PC-3 (cell line): Measurements from ENCODE around the gene UCHL1. TPM values are rescaled to one million over a fixed set of nuclear protein-coding genes. Genes with fewer than 3 reads are reported as not detected.

ENCODE experiments used
- ATAC-seq: fragments of 200-7000 bp; cut with Tn5 transposase; 2 replicates; pipeline ENCODE4 v1.9.1; 2020; ENCODE audit warnings: mild to moderate bottlenecking, moderate library complexity
- BruUV-seq: library from RNA; stranded (reverse); fragments of 400-500 nt; replicated peaks from 2 replicates; lab custom pipeline; 2021; lab: Mats Ljungman, UMichigan
- CTCF ChIA-PET: fragments of 300-600 bp; sonication (Branson Sonifier 250); formaldehyde crosslinking; loops from one replicate; lab custom pipeline; 2022; ENCODE audit warnings: antibody characterized with exemption; lab: Charles Lee
- POLR2A ChIA-PET: fragments of 300-600 bp; sonication (Branson Sonifier 250); formaldehyde crosslinking; loops from one replicate; lab custom pipeline; 2022; ENCODE audit warnings: antibody characterized with exemption; ENCODE audit not compliant: unreplicated experiment; lab: Charles Lee
- DNase-seq: peaks from one replicate; pipeline ENCODE4 v3.0.0-alpha.2; 2015
- H2AFZ ChIP-seq: fragments of 300-600 bp; sonication (generic); 2 replicates; pipeline ENCODE4 v1.6.0; 2016; ENCODE audit warnings: antibody characterized with exemption, low read length
- H3F3A ChIP-seq: fragments of 300-600 bp; sonication (generic); one replicate; pipeline ENCODE4 v1.6.0; 2017; ENCODE audit warnings: antibody characterized with exemption, low read length, control low read depth, mild to moderate bottlenecking; ENCODE audit not compliant: unreplicated experiment
- H3K27ac ChIP-seq: fragments of 300-600 bp; sonication (generic); 2 replicates; pipeline ENCODE4 v1.5.1; 2016; ENCODE audit warnings: mild to moderate bottlenecking, low read length
- H3K27me3 ChIP-seq: fragments of 300-600 bp; sonication (generic); 2 replicates; pipeline ENCODE4 v1.6.1; 2016; ENCODE audit warnings: low read length, mixed read lengths
- H3K36me3 ChIP-seq: fragments of 300-600 bp; sonication (generic); 2 replicates; pipeline ENCODE4 v1.6.1; 2016; ENCODE audit warnings: low read depth, mixed run types, low read length, mixed read lengths
- H3K4me1 ChIP-seq: fragments of 300-600 bp; sonication (generic); 2 replicates; pipeline ENCODE4 v1.5.1; 2016; ENCODE audit warnings: low read length; ENCODE audit not compliant: insufficient read depth
- H3K4me2 ChIP-seq: fragments of 300-600 bp; sonication (generic); 2 replicates; pipeline ENCODE4 v1.6.0; 2016; ENCODE audit warnings: low read length
- H3K4me3 ChIP-seq: fragments of 300-600 bp; sonication (generic); 2 replicates; pipeline ENCODE4 v1.5.1; 2016; ENCODE audit warnings: mild to moderate bottlenecking, low read length, mixed read lengths
- H3K79me2 ChIP-seq: fragments of 300-600 bp; sonication (generic); 2 replicates; pipeline ENCODE4 v1.6.1; 2017; ENCODE audit warnings: low read length, mixed read lengths
- H3K9ac ChIP-seq: fragments of 300-600 bp; sonication (generic); 2 replicates; pipeline ENCODE4 v1.6.0; 2016; ENCODE audit warnings: mild to moderate bottlenecking, low read length
- H3K9me2 ChIP-seq: fragments of 300-600 bp; sonication (generic); replicated peaks from 2 replicates; pipeline ENCODE4 v1.6.1; 2016; ENCODE audit warnings: mixed run types, low read length, mixed read lengths
- H3K9me3 ChIP-seq: fragments of 300-600 bp; sonication (generic); 2 replicates; pipeline ENCODE4 v1.6.1; 2016; ENCODE audit warnings: low read length, mixed read lengths
- H4K20me1 ChIP-seq: fragments of 300-600 bp; sonication (generic); 2 replicates; pipeline ENCODE4 v1.6.1; 2016; ENCODE audit warnings: low read length, mixed read lengths
- EZH2 ChIP-seq: fragments of 300-600 bp; sonication (generic); IDR thresholded peaks from one replicate; pipeline ENCODE4 v1.6.1; 2017; ENCODE audit warnings: antibody characterized with exemption, mild to moderate bottlenecking, low read length; ENCODE audit not compliant: unreplicated experiment
- EZH2phosphoT487 ChIP-seq: fragments of 300-600 bp; sonication (generic); IDR thresholded peaks from 2 replicates; pipeline ENCODE4 v1.6.1; 2018; ENCODE audit warnings: mild to moderate bottlenecking, antibody characterized with exemption, low read length, borderline replicate concordance
- intact Hi-C: fragments of 100-400 bp; cut with micrococcal nuclease; formaldehyde crosslinking; loops from 2 replicates; pipeline ENCODE4 v1.9.0; 2023
- total RNA-seq: library from RNA; depleted of rRNA; stranded (reverse); fragments of >200 nt; gene quantifications from 2 replicates; pipeline ENCODE4 v1.2.3, GENCODE V29; 2014
- TF ChIP-seq, protein P1 (sequence below): fragments of 300-600 bp; sonication (generic); conservative IDR thresholded peaks from 2 replicates; pipeline ENCODE4 v1.5.1; 2017; ENCODE audit warnings: antibody characterized with exemption, low read depth, mild to moderate bottlenecking, low read length

Gene UCHL1
- total RNA-seq, 1 experiment from 2014 or later: 1.8 TPM

DNA sequence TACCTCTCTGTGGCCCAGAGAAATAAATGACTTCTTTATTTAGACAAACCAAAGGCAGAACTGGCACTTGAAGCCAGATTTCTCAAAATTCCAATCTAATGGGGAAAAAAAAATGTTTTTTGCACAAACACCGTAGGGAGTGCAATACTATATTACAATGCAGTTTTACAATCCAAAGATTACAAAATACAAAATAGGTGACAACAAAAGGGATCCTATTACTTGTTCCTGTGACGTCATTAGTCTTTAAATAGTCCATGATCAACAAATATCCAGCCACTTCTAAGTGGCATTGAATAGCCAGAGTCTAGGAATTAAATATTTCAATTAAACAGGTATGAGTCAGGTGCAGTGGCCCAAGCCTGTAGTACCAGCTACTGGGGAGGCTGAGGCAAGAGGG, 39.4 kb upstream of the UCHL1 start:
- H3K9me2 ChIP-seq: no peaks in the 10 kb centered on the region
- H3K4me3 ChIP-seq: peak overlapping the region; percentile 80; the same call in 1 of the 2 replicates
- peak overlapping the region; percentile 97; the same call in 1 of the 2 replicates for H2AFZ ChIP-seq
- H4K20me1 ChIP-seq: peaks cover 5% of the 10 kb centered on the region; the same call in 1 of the 2 replicates
- H3K9ac ChIP-seq: peak overlapping the region; percentile 87
- H3K27me3 ChIP-seq: no peaks in the 10 kb centered on the region
- H3K36me3 ChIP-seq: no peaks in the 10 kb centered on the region
- H3F3A ChIP-seq: no peaks in the 10 kb centered on the region
- H3K4me1 ChIP-seq: peaks cover 29% of the 10 kb centered on the region
- intact Hi-C loops: no loop called here
- H3K79me2 ChIP-seq: peaks cover 18% of the 10 kb centered on the region
- ATAC-seq: no peak
- H3K4me2 ChIP-seq: peak overlapping the region; percentile 85
- CTCF ChIA-PET: no interaction called here
- DNase-seq: no peak
- no peaks in the 10 kb centered on the region for H3K9me3 ChIP-seq
- POLR2A ChIA-PET: no interaction called here
- no TSS peak for BruUV-seq
- H3K27ac ChIP-seq: peak overlapping the region; percentile 82
- TF ChIP-seq EZH2phosphoT487 (no peak), EZH2 (no peak)
- TF ChIP-seq, protein P1, sequence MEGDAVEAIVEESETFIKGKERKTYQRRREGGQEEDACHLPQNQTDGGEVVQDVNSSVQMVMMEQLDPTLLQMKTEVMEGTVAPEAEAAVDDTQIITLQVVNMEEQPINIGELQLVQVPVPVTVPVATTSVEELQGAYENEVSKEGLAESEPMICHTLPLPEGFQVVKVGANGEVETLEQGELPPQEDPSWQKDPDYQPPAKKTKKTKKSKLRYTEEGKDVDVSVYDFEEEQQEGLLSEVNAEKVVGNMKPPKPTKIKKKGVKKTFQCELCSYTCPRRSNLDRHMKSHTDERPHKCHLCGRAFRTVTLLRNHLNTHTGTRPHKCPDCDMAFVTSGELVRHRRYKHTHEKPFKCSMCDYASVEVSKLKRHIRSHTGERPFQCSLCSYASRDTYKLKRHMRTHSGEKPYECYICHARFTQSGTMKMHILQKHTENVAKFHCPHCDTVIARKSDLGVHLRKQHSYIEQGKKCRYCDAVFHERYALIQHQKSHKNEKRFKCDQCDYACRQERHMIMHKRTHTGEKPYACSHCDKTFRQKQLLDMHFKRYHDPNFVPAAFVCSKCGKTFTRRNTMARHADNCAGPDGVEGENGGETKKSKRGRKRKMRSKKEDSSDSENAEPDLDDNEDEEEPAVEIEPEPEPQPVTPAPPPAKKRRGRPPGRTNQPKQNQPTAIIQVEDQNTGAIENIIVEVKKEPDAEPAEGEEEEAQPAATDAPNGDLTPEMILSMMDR: no peak

DNA sequence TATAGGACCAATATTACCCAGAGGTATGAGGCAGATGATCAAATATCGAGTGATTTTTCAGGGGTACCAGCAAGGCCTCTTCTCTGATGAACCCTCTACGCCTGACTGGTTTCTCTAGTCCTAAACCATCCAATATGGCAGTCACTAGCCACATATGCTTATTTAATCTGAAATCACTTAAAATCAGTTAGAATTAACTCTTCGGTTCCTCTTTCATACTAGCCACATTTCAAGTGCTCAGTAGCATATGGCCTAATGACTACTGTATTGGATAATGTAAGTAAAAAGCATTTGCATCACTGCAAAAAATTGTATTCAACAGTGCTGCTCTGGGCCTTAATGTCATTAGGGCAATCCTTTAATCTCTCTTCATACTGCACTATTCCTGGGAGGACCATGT, 38.0 kb upstream of the UCHL1 start:
- BruUV-seq: no TSS peak
- H3K27me3 ChIP-seq: no peaks in the 10 kb centered on the region
- ChIA-PET CTCF (no interaction called here), POLR2A (no interaction called here)
- TF ChIP-seq EZH2phosphoT487: no peak
- TF ChIP-seq, protein P1: no peak
- intact Hi-C loops: no loop called here
- H3K9ac ChIP-seq: no peak overlapping the region
- H3K79me2 ChIP-seq: peaks cover 5% of the 10 kb centered on the region
- H3K36me3 ChIP-seq: no peaks in the 10 kb centered on the region
- no peaks in the 10 kb centered on the region for H4K20me1 ChIP-seq
- H2AFZ ChIP-seq: no peak overlapping the region
- no peak overlapping the region for H3K4me3 ChIP-seq
- peaks cover 30% of the 10 kb centered on the region for H3K4me1 ChIP-seq
- no peak overlapping the region for H3K4me2 ChIP-seq
- no peak overlapping the region for H3K27ac ChIP-seq
- no peak for ATAC-seq
- DNase-seq: no peak
- H3F3A ChIP-seq: no peaks in the 10 kb centered on the region
- no peaks in the 10 kb centered on the region for H3K9me3 ChIP-seq
- H3K9me2 ChIP-seq: no peaks in the 10 kb centered on the region

DNA sequence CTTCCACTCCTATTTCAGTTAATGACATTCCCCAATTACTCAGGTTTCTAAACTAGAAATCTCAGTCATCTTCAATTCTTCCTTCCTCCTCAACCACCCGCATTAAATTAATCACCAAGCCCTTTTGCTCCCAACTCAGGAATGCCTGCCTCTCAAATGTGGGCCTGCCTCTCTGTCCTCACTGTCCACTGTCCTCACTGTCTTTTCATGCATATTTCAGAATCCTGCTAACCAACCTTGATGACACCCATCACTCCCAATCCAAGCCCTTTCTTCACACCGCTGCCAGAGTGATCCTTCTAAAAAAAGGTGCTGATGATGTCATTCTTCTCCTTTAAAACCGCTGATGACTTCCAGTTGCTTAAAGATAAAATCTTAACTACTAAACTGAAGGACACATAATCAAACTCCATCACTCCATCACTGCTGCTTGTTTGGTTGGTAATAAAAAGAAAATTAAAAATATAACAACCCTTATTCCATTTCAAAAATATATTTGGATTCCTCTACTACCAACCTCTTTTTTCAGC, 37.2 kb upstream of the UCHL1 start:
- Histone ChIP-seq H3K4me1 (peaks cover 30% of the 10 kb centered on the region), H3K27ac (no peak overlapping the region), H3K4me2 (no peak overlapping the region), H3K9ac (no peak overlapping the region), H3F3A (no peaks in the 10 kb centered on the region), H3K36me3 (no peaks in the 10 kb centered on the region), H3K79me2 (no peaks in the 10 kb centered on the region), H3K27me3 (no peaks in the 10 kb centered on the region), H3K9me2 (no peaks in the 10 kb centered on the region), H3K4me3 (no peak overlapping the region), H4K20me1 (no peaks in the 10 kb centered on the region), H3K9me3 (no peaks in the 10 kb centered on the region), H2AFZ (no peak overlapping the region)
- DNase-seq (no peak), ATAC-seq (no peak)
- ChIA-PET CTCF (no interaction called here), POLR2A (interaction anchor here (0.7 kb wide), 1 partner anchor 1285 kb away, joined by 3 read pairs; no protein-coding TSS in a partner anchor)
- TF ChIP-seq, protein P1: no peak
- no peak for TF ChIP-seq EZH2phosphoT487
- TF ChIP-seq EZH2: no peak
- BruUV-seq: no TSS peak
- intact Hi-C loops: no loop called here
